SK-N-SH (cell line): ENCODE measurements around the gene BORCS6. TPM values are rescaled to one million over a fixed set of nuclear protein-coding genes. Genes with fewer than 3 reads are reported as not detected.
A peak's percentile ranks its signal among the peaks of the same experiment; 100 is the strongest.

Experiments
- CTCF ChIA-PET: fragments of 300-600, 350-600 bp; formaldehyde crosslinking; extraction: SDS; loops from one replicate; lab custom pipeline; 2021; lab: Yijun Ruan, JAX
- POLR2A ChIA-PET: fragments of 350-600 bp; sonication (Branson Sonifier 250); formaldehyde crosslinking; extraction: SDS; loops from one replicate; lab custom pipeline; 2020; ENCODE audit warnings: antibody characterized with exemption, inconsistent platforms; lab: Yijun Ruan, JAX
- DNase-seq: peaks from one replicate; pipeline ENCODE4 v3.0.0; 2012
- H2AFZ ChIP-seq: fragments of 200-600 bp; sonication (generic); 2 replicates; pipeline ENCODE4 v1.8.1; 2016; ENCODE audit warnings: antibody characterized with exemption, mild to moderate bottlenecking, low read depth
- H3F3A ChIP-seq: fragments of 200-600 bp; sonication (generic); replicated peaks from 2 replicates; pipeline ENCODE3; 2016; ENCODE audit warnings: antibody characterized with exemption, mild to moderate bottlenecking; ENCODE audit not compliant: insufficient read depth
- H3K27ac ChIP-seq, 2 experiments: fragments of 200-500 bp in 1 of 2; fragments of 200-600 bp in 1 of 2; sonication (Bioruptor generic) in 1 of 2; sonication (generic), shearing (Covaris generic) in 1 of 2; 2 replicates each; pipeline versions ENCODE4 v1.5.1 to v1.6.1; 2014 to 2016; ENCODE audit warnings: low read depth in 2 of 2, inconsistent platforms in 1 of 2, low read length in 1 of 2, mild to moderate bottlenecking in 1 of 2, mixed read lengths in 1 of 2
- H3K27me3 ChIP-seq: fragments of 200-600 bp; sonication (generic), shearing (Covaris generic); 2 replicates; pipeline ENCODE4 v1.6.1; 2016; ENCODE audit warnings: mixed run types; ENCODE audit not compliant: insufficient read depth
- H3K36me3 ChIP-seq, 2 experiments: fragments of 200-500 bp in 1 of 2; fragments of 200-600 bp in 1 of 2; sonication (Bioruptor generic) in 1 of 2; sonication (generic) in 1 of 2; replicated peaks in 1 of 2; 2 replicates each; pipeline versions ENCODE3 to v1.5.1; 2014 to 2016; ENCODE audit warnings: low read length in 1 of 2, mild to moderate bottlenecking in 1 of 2; ENCODE audit not compliant: insufficient read depth in 2 of 2, control insufficient read depth in 1 of 2
- H3K4me1 ChIP-seq, 2 experiments: fragments of 200-500 bp in 1 of 2; fragments of 200-600 bp in 1 of 2; sonication (Bioruptor generic) in 1 of 2; sonication (generic), shearing (Covaris generic) in 1 of 2; 2 replicates each; pipeline versions ENCODE4 v1.5.1 to v1.6.1; 2014 to 2016; ENCODE audit warnings: low read depth in 1 of 2, low read length in 1 of 2, mixed run types in 1 of 2; ENCODE audit not compliant: insufficient read depth in 2 of 2, control insufficient read depth in 1 of 2
- H3K4me2 ChIP-seq: fragments of 200-600 bp; sonication (generic), shearing (Covaris generic); 2 replicates; pipeline ENCODE4 v1.6.1; 2017; ENCODE audit warnings: mixed run types
- H3K4me3 ChIP-seq, 2 experiments: fragments of 200-500 bp in 1 of 2; fragments of 200-600 bp in 1 of 2; sonication (Bioruptor generic) in 1 of 2; sonication (generic), shearing (Covaris generic) in 1 of 2; 2 replicates each; pipeline versions ENCODE4 v1.5.1 to v1.8.1; 2014 to 2016; ENCODE audit warnings: low read depth in 2 of 2, inconsistent platforms in 1 of 2, low read length in 1 of 2, mild to moderate bottlenecking in 1 of 2, mixed read lengths in 1 of 2, moderate library complexity in 1 of 2
- H3K79me2 ChIP-seq: fragments of 200-600 bp; sonication (generic); 2 replicates; pipeline ENCODE4 v1.8.1; 2017; ENCODE audit warnings: mild to moderate bottlenecking; ENCODE audit not compliant: insufficient read depth
- H3K9ac ChIP-seq: fragments of 200-600 bp; sonication (generic); 2 replicates; pipeline ENCODE4 v1.6.1; 2017; ENCODE audit warnings: mixed run types
- H3K9me2 ChIP-seq: fragments of 200-600 bp; sonication (generic); 2 replicates; pipeline ENCODE4 v1.6.1; 2017; ENCODE audit warnings: mixed run types
- H3K9me3 ChIP-seq: fragments of 200-600 bp; sonication (generic); 2 replicates; pipeline ENCODE4 v1.6.1; 2017; ENCODE audit warnings: mixed run types, mild to moderate bottlenecking, moderate library complexity
- H4K20me1 ChIP-seq: fragments of 200-600 bp; sonication (generic); 2 replicates; pipeline ENCODE4 v1.6.1; 2017; ENCODE audit warnings: mild to moderate bottlenecking, mixed run types; ENCODE audit not compliant: insufficient read depth
- CHD2 ChIP-seq: fragments of 150-350 bp; IDR thresholded peaks from 2 replicates; pipeline ENCODE4 v1.6.1; 2018; ENCODE audit warnings: low read length; ENCODE audit not compliant: partially characterized antibody
- ELF1 ChIP-seq: IDR thresholded peaks from 2 replicates; pipeline ENCODE4 v1.4.0; 2012
- EP300 ChIP-seq, 2 experiments: IDR thresholded peaks; 2 replicates each; pipeline versions ENCODE4 v1.4.0 to v1.6.1; 2012; ENCODE audit warnings: borderline replicate concordance in 1 of 2, low read depth in 1 of 2, low read length in 1 of 2
- FOSL2 ChIP-seq: IDR thresholded peaks from 2 replicates; pipeline ENCODE4 v1.4.0; 2012; ENCODE audit warnings: low read depth, mild to moderate bottlenecking, moderate library complexity, borderline replicate concordance
- FOXM1 ChIP-seq: IDR thresholded peaks from 2 replicates; pipeline ENCODE4 v1.4.0; 2012; ENCODE audit warnings: low read depth, mild to moderate bottlenecking
- GATA2 ChIP-seq: sonication (generic); formaldehyde crosslinking; IDR thresholded peaks from 2 replicates; pipeline ENCODE4 v1.5.0; 2020; ENCODE audit warnings: mild to moderate bottlenecking, missing genetic modification reagents
- MXI1 ChIP-seq: IDR thresholded peaks from 2 replicates; pipeline ENCODE4 v1.6.1; 2012; ENCODE audit warnings: mild to moderate bottlenecking, low read depth, low read length, improper control_type of control experiment
- PBX3 ChIP-seq: IDR thresholded peaks from 2 replicates; pipeline ENCODE4; 2012
- RAD21 ChIP-seq: IDR thresholded peaks from 2 replicates; pipeline ENCODE4 v1.6.1; 2012; ENCODE audit warnings: mild to moderate bottlenecking, low read length
- REST ChIP-seq: IDR thresholded peaks from 2 replicates; pipeline ENCODE4 v1.6.1; 2012; ENCODE audit warnings: mild to moderate bottlenecking, low read depth, low read length, moderate library complexity
- SMC3 ChIP-seq: IDR thresholded peaks from 2 replicates; pipeline ENCODE4 v1.6.1; 2012; ENCODE audit warnings: low read depth, low read length, improper control_type of control experiment
- TAF1 ChIP-seq: IDR thresholded peaks from 2 replicates; pipeline ENCODE4 v1.6.1; 2012; ENCODE audit warnings: low read depth, mild to moderate bottlenecking, low read length, moderate library complexity, borderline replicate concordance
- TCF12 ChIP-seq: IDR thresholded peaks from 2 replicates; pipeline ENCODE4 v1.4.0; 2012
- TEAD4 ChIP-seq: IDR thresholded peaks from 2 replicates; pipeline ENCODE4 v1.4.0; 2012; ENCODE audit warnings: mild to moderate bottlenecking, borderline replicate concordance; ENCODE audit not compliant: insufficient read depth
- YY1 ChIP-seq: IDR thresholded peaks from 2 replicates; pipeline ENCODE4 v1.4.0; 2012; ENCODE audit warnings: low read depth, mild to moderate bottlenecking
- WGBS: methylation state at CpG from one replicate; pipeline ENCODE4 v1.1.6; 2017; ENCODE audit warnings: low lambda C conversion rate; 5-methylcytosine and 5-hydroxymethylcytosine counted together
- polyA plus RNA-seq, 3 experiments: library from polyadenylated mRNA; depleted of rRNA; stranded (reverse); fragments of >200 nt; gene quantifications; 2 replicates each; pipeline ENCODE4 v1.2.3, GENCODE V29; 2012
- TF ChIP-seq, protein P1 (sequence below): IDR thresholded peaks from 2 replicates; pipeline ENCODE4 v1.4.0; 2012; ENCODE audit warnings: low read depth, borderline replicate concordance
- TF ChIP-seq, protein P2 (sequence below): IDR thresholded peaks from 2 replicates; pipeline ENCODE4 v1.4.0; 2012; ENCODE audit warnings: low read depth, borderline replicate concordance
- TF ChIP-seq, protein P3 (sequence below): IDR thresholded peaks from 2 replicates; pipeline ENCODE4 v1.4.0; 2012; ENCODE audit warnings: low read depth

Gene BORCS6
- polyA plus RNA-seq, 1 of the 3 experiments (the other 2 are of a cell fraction) = 4.3 TPM

- no peak for TF ChIP-seq ELF1
- TF ChIP-seq, protein P1, sequence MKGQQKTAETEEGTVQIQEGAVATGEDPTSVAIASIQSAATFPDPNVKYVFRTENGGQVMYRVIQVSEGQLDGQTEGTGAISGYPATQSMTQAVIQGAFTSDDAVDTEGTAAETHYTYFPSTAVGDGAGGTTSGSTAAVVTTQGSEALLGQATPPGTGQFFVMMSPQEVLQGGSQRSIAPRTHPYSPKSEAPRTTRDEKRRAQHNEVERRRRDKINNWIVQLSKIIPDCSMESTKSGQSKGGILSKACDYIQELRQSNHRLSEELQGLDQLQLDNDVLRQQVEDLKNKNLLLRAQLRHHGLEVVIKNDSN = no peak
- TF ChIP-seq TCF12 = no peak
- no peak for TF ChIP-seq FOSL2
Measured at GRCh38 chr17:8162997-8163977, 26.7 kb downstream of the BORCS6 start (continued).

DNA sequence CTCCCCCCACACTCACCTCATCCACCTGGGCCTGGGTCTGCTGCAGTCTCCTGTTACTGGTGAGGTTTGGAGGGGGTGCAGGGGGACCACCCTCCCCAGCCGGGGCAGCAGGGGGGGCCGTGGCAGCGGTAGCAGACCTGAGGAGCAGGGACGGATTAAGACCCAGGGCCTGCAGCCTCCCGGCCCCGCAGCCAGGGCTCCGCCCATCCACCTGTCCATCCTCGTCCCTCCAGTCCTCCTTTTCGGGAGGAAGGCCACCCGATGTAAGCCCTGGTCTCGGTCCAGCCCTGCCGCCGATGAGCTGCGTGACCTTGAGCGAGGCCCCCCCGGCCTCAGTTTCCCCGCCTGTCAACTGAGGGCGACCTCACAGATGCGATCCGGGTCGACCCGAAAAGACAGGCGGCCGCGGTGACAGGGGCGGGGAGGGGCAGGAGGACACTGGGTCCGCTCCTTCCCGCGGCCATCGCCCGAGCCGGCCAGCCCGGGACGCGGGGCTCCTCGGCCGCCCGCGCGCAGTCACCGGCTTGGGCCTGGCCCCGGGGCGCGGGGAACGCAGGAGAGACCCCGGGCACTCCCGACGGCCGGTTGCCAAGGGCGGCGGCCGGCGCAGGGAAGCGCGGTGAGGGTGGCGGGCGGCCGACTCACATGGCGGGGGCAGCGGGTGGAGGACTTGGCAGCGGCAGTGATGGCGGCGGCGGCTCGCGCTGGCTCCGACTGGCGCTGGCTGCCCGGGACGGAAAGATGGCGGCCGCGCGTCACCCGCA is 27.6 kb downstream of the BORCS6 start, which contains the start of gene VAMP2:
VAMP2 (minus strand) TSS at position 716 of the 764 bp plus-strand sequence; CDS start at position 647, 69 bp downstream.
- ChIA-PET POLR2A (interaction anchor here (0.7 to 1.4 kb wide), 2 partner anchors 11 to 40 kb away, joined by 3 to 5 read pairs; no protein-coding TSS in a partner anchor), CTCF (interaction anchor here (0.6 to 9.4 kb wide), 3 partner anchors 25 to 68 kb away, joined by 3 to 98 read pairs (median 7); no protein-coding TSS in a partner anchor)
- TF ChIP-seq TEAD4 (no peak), SMC3 (no peak), FOSL2 (no peak), YY1 (peak; percentile 88), TAF1 (peak; percentile 66), ELF1 (no peak), MXI1 (no peak; the same call in 1 of the 2 replicates), REST (peak; percentile 56; the same call in 1 of the 2 replicates), EP300 (IDR thresholded peaks at IDR 0.05; ENCODE audit: borderline replicate concordance in 1 of 2, low read depth in 1 of 2, low read length in 1 of 2) (no peak), RAD21 (no peak), PBX3 (no peak), GATA2 (CRISPR knock-in tag) (no peak), CHD2 (no peak), FOXM1 (no peak)
- TF ChIP-seq, protein P2, sequence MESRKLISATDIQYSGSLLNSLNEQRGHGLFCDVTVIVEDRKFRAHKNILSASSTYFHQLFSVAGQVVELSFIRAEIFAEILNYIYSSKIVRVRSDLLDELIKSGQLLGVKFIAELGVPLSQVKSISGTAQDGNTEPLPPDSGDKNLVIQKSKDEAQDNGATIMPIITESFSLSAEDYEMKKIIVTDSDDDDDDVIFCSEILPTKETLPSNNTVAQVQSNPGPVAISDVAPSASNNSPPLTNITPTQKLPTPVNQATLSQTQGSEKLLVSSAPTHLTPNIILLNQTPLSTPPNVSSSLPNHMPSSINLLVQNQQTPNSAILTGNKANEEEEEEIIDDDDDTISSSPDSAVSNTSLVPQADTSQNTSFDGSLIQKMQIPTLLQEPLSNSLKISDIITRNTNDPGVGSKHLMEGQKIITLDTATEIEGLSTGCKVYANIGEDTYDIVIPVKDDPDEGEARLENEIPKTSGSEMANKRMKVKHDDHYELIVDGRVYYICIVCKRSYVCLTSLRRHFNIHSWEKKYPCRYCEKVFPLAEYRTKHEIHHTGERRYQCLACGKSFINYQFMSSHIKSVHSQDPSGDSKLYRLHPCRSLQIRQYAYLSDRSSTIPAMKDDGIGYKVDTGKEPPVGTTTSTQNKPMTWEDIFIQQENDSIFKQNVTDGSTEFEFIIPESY = no peak
- TF ChIP-seq, protein P1 = no peak
- TF ChIP-seq, protein P3, sequence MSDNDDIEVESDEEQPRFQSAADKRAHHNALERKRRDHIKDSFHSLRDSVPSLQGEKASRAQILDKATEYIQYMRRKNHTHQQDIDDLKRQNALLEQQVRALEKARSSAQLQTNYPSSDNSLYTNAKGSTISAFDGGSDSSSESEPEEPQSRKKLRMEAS = peak; percentile 11; the same call in 1 of the 2 replicates

More for the DNA sequence above, 27.6 kb downstream of the BORCS6 start, which contains the start of gene VAMP2:
- H3K4me1 ChIP-seq = peaks cover 25 to 29% of the 10 kb centered on the region in 2 experiments; a peak in 3 of 4 replicates
- peaks cover 15 to 23% of the 10 kb centered on the region in 2 experiments for H3K36me3 ChIP-seq
- peak within 1 kb of the TSS; percentile 88 to 92 for H3K4me3 ChIP-seq
- peaks cover 38% of the 10 kb centered on the region for H3K79me2 ChIP-seq
- 1% methylated on average over 16 of the region's 75 CpGs for WGBS
- no peaks in the 10 kb centered on the region for H3K27me3 ChIP-seq
- H3K27ac ChIP-seq = peak within 1 kb of the TSS; percentile 73 to 79
- no peaks in the 10 kb centered on the region for H3K9me2 ChIP-seq
- no peaks in the 10 kb centered on the region for H3K9me3 ChIP-seq
- H3K4me2 ChIP-seq = peak within 1 kb of the TSS; percentile 99
- peak within 1 kb of the TSS; percentile 98 for H2AFZ ChIP-seq
- no peaks in the 10 kb centered on the region for H4K20me1 ChIP-seq
- H3F3A ChIP-seq = peaks cover 45% of the 10 kb centered on the region
- peak within 1 kb of the TSS; percentile 100 for H3K9ac ChIP-seq
- peak; percentile 54 for DNase-seq
